GM21381 (cell line): Measurements from ENCODE around the gene TMEM214.
A peak's percentile ranks its signal among the peaks of the same experiment; 100 is the strongest.

ENCODE experiments used
- ATAC-seq: cut with Tn5 transposase; IDR thresholded peaks from one replicate; pipeline ENCODE4 v1.9.1; 2021; ENCODE audit warnings: mild to moderate bottlenecking, moderate library complexity; ENCODE audit not compliant: unreplicated experiment

TMEM214 gene

DNA sequence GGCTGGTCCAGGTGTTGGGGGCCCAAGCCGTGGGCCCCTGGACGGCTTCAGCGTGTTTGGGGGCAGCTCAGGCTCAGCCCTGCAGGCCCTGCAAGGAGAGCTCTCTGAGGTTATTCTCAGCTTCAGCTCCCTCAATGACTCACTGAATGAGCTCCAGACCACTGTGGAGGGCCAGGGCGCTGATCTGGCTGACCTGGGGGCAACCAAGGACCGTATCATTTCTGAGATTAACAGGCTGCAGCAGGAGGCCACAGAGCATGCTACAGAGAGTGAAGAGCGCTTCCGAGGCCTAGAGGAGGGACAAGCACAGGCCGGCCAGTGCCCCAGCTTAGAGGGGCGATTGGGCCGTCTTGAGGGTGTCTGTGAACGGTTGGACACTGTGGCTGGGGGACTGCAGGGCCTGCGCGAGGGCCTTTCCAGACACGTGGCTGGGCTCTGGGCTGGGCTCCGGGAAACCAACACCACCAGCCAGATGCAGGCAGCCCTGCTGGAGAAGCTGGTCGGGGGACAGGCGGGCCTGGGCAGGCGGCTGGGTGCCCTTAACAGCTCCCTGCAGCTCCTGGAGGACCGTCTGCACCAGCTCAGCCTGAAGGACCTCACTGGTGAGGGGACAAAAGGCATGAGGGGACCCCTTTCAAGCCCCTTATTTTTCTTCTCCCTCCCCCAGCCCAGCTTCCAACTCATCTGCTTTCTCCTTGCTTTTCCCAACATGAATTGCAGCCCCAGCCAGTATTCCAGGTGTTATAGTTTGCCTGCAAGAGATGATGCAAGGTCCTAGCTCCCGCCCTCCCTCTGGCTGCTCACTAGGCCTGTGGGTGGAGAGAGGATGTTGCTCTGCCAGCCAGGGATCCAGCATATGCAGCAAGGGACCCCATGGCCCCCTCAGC, 50.9 kb downstream of the TMEM214 start:
- ATAC-seq, result no peak

DNA sequence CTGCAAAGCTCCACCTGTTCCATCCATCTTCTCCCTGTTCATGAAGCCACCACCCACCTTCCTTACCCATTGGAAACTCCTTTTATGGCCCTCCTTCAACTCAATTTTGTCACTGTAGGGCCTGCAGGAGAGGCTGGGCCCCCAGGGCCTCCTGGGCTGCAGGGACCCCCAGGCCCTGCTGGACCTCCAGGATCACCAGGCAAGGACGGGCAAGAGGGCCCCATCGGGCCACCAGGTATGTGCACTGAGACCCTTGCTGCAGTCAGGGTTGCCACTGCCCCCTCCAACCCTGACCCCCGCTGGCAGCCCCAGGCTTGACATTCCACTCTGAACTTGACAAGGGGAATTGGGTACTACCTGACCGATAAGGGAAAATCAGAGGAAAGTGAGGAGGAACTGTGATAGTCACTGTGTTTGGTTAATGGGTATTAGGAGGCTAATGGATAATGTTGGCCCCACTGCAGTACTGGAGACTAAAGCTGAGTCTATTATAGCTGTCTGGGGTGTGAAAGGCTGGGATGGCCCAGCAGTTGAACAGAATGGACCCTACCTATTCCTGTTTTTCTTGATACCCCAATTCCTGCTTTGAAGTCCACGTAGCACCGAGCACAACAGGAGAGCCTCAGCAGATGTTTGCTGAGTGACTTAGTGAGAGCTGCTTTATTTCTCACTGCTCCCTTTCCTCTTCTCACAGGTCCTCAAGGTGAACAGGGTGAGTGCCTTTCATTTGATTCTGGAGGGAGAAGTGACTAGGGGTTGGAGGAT, 51.7 kb downstream of the TMEM214 start:
- no peak for ATAC-seq

DNA sequence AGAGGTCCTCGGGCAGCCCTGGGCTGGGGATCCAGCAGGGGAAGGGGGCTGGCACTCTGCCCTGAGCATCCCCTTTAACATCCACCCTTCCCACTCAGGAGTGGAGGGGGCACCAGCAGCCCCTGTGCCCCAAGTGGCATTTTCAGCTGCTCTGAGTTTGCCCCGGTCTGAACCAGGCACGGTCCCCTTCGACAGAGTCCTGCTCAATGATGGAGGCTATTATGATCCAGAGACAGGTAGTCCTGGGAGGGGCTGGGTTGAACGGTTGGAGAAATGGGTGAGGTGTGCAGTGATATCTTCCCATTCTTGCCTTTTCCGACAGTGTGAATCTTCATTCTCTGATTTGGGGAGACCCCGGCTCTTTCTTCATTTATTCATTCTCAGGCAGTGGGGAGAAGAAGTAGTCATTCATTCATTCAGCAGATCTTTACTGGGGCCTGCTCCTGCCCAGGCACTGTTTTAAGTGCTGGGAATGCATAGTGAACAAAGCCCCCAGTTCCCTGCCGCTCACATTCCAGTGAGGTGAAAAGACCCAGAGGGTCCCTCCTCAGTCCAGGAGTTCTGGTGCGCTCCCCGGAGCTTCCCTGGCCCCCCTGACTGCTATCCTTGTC, 52.4 kb downstream of the TMEM214 start:
- ATAC-seq, result no peak

DNA sequence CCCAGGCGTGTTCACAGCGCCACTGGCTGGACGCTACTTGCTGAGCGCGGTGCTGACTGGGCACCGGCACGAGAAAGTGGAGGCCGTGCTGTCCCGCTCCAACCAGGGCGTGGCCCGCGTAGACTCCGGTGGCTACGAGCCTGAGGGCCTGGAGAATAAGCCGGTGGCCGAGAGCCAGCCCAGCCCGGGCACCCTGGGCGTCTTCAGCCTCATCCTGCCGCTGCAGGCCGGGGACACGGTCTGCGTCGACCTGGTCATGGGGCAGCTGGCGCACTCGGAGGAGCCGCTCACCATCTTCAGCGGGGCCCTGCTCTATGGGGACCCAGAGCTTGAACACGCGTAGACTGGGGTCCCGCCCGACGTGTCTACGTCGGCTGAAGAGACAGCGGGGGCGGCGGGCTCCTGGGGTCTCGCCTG, 52.9 kb downstream of the TMEM214 start:
- peak; percentile 10 for ATAC-seq

DNA sequence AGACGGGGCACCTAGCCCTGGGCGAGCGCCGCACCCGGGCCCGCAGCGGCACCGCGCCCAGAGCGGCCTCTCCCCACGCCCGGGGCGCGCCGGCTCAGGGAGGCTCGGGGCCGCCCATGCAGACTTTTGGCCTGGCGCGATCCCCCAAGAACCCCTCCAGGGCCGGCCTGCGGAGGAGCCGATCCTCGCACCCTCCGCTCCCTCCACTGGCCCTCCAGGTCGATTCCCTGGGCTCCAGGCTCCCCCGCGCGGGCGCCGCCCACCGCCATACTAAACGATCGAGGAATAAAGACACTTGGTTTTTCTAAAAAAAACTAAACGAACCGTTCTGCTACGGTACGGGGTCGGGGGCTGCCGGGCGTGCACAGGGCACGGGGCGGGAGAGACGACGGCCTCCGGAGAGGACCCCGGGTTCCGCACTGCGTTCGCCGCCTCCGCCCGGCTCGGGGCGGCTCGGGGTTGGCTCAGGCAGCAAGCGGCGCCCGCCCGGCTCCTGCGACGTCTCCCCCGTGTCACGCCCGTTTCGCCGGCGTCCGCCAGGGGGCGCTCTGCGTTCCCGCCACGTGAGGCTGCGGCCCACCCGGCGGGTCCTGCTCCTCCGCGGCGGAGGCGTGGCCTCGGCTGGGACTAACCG, 53.4 kb downstream of the TMEM214 start:
- peak; percentile 77 for ATAC-seq

DNA sequence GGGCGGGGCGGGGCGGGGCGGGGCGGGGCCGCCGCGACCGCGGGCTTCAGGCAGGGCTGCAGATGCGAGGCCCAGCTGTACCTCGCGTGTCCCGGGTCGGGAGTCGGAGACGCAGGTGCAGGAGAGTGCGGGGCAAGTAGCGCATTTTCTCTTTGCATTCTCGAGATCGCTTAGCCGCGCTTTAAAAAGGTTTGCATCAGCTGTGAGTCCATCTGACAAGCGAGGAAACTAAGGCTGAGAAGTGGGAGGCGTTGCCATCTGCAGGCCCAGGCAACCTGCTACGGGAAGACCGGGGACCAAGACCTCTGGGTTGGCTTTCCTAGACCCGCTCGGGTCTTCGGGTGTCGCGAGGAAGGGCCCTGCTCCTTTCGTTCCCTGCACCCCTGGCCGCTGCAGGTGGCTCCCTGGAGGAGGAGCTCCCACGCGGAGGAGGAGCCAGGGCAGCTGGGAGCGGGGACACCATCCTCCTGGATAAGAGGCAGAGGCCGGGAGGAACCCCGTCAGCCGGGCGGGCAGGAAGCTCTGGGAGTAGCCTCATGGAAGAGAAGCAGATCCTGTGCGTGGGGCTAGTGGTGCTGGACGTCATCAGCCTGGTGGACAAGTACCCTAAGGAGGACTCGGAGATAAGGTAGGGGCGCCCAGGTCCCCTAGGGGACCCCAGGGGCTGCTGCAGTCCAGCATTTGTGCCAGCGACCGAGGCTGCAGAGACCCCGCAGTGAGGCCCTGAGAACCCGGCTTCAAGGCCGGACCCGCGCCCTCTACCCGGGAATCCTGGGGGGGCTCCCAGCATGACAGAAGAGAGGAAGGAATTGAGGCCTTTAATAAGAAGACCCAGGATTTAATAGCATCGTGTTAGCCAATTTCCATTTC, 54.2 kb downstream of the TMEM214 start, which contains the start of gene KHK:
Gene KHK, plus strand, starts transcription at position 49 of the 870 bp plus-strand sequence. Its CDS starts 488 bp downstream, at position 537.
- ATAC-seq, result no peak

DNA sequence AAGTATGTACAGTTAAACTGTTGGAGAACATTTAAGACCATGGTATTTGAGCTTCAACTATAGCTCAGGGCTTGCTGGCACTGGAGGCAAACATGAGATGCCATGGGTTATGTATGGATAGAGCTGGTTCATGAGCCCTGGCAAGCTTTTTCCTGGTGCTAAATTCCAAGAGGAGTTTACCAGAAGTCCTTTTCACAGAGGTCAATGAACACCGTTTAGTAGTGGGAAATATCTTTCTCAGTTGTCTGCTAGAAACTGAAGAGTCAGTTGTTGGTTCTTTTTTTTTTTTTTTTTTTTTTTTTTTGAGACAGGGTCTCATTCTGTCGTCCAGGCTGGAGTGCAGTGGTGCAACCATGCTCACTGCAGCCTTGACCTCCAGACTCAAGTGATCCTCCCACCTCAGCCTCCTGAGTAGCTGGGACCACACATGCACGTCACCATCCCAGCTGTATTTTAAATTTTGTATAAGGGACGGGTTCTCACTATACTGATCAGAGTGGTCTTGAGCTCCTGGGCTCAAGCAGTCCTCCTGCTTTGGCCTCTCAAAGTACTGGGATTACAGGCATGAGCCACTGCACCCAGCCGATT, 55.2 kb downstream of the TMEM214 start:
- no peak for ATAC-seq

DNA sequence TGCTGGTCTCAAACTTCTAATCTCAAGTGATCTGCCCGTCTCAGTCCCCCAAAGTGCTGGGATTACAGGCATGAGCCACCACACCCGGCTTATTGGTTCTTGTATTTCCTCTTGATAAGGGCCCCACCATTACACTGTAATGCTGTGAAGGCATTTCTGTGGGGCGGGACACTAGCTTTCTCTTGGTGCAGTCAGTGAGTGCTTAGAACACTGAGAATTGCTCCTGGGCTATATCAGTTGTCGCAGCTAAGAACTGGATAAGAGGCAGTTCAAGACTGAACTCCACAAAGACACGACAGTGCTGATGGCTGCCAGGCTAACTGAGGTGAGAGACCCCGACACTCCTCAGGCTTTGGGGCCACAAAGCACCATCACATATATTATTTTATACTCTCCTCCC, 55.9 kb downstream of the TMEM214 start:
- ATAC-seq, result no peak

DNA sequence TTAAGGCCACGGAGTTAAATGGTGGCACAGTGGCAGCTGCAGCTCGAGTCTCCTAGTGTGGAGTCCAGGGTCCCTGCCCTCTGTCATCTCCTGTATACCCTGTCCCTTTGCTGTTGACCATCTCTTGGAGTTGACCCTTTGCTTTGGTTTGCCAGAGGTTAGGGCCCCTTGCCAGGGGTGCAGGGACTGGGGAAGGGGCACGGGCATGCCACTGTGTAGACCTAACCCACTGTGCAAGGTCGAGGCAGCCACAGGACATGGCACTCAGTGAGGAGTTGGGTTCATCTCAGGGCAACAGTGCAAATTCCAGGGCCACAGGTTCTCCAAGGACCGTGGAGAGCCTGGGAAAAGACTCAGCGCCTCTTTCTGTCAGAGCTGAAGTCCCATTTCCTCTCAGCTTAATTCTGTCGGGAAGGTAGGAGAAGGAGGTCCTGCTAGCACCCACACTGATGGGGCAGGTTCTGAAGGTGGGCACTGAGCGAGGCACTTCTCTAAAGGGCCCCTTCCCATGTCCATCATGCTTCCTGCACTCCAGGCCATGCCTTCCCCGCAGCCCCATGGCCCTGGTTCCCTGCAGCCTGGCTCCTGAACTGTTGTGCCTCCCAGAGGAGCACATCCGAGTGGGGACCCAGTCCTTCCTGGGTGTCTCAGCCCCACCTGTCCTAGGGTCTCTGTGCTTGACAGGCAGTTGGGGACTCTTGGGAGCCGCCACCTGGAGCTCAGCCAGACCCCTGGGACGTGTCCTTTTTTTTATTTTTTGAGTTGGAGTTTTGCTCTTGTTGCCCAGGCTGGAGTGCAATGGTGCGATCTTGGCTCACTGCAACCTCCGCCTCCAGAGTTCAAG, 56.6 kb downstream of the TMEM214 start:
- ATAC-seq, result no peak
